ENCODE data around the gene MARVELD1.

Gene MARVELD1

GRCh38 chr10:97740613-97741012 is 27.1 kb downstream of the MARVELD1 start:
- peaks cover 49% of the 10 kb centered on the region for H3K36me3 ChIP-seq (ENCODE audit: control insufficient read depth, insufficient read depth, low read length)

GRCh38 chr10:97743169-97743943 is 29.8 kb downstream of the MARVELD1 start:
- Histone ChIP-seq H3K4me3 (ENCODE audit: low read depth, low read length) (no peak overlapping the region), H3K9me3 (ENCODE audit: control insufficient read depth, insufficient read depth, low read depth, low read length) (no peaks in the 10 kb centered on the region), H3K4me1 (ENCODE audit: control insufficient read depth, insufficient read depth, low read length) (peaks cover 6% of the 10 kb centered on the region; the same call in 1 of the 2 replicates), H3K36me3 (ENCODE audit: control insufficient read depth, insufficient read depth, low read length) (peaks cover 70% of the 10 kb centered on the region), H3K27ac (ENCODE audit: low read depth, low read length) (no peak overlapping the region), H3K27me3 (ENCODE audit: control insufficient read depth, insufficient read depth, low read length) (no peaks in the 10 kb centered on the region), H3K9ac (ENCODE audit: low read length) (no peak overlapping the region)

More at GRCh38 chr10:97740613-97741012, 27.1 kb downstream of the MARVELD1 start:
- Histone ChIP-seq H3K9ac (ENCODE audit: low read length) (no peak overlapping the region), H3K9me3 (ENCODE audit: control insufficient read depth, insufficient read depth, low read depth, low read length) (peaks cover 6% of the 10 kb centered on the region), H3K27me3 (ENCODE audit: control insufficient read depth, insufficient read depth, low read length) (peaks cover 11% of the 10 kb centered on the region), H3K4me3 (ENCODE audit: low read depth, low read length) (no peak overlapping the region), H3K4me1 (ENCODE audit: control insufficient read depth, insufficient read depth, low read length) (peaks cover 10% of the 10 kb centered on the region), H3K27ac (ENCODE audit: low read depth, low read length) (no peak overlapping the region)

DNA sequence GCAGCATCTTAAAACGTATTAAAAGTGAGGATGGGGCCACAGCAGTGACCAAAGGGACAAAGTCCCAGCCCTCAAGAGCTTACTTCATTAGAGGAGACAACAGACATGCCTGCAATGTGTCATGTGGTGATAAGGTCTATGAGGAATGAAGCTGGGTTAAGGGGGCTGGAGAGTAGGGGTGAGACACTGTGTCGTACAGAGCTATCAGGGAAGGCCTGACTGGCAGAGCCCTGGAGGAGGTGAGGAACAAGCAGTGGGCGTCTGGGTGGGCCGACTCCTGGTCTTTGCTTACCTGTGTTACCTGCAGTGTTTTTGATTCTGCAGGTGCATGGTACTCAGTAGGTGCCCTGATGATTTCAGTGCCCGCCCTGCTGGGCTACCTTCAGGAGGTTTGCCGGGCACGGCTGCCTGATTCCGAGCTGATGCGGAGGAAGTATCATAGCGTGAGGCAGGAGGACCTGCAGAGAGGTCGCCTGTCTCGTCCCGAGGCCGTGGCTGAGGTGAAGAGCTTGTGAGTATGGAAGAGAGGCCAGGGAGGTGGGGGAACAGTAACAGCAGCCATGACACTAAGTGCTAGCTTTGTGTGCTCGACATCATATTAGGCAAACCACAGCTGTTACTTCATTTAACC is 31.0 kb downstream of the MARVELD1 start:
- Histone ChIP-seq H3K9ac (ENCODE audit: low read length) (no peak overlapping the region), H3K27ac (ENCODE audit: low read depth, low read length) (no peak overlapping the region), H3K27me3 (ENCODE audit: control insufficient read depth, insufficient read depth, low read length) (no peaks in the 10 kb centered on the region), H3K9me3 (ENCODE audit: control insufficient read depth, insufficient read depth, low read depth, low read length) (no peaks in the 10 kb centered on the region), H3K4me1 (ENCODE audit: control insufficient read depth, insufficient read depth, low read length) (peaks cover 6% of the 10 kb centered on the region; the same call in 1 of the 2 replicates), H3K4me3 (ENCODE audit: low read depth, low read length) (no peak overlapping the region), H3K36me3 (ENCODE audit: control insufficient read depth, insufficient read depth, low read length) (peaks cover 75% of the 10 kb centered on the region)

GRCh38 chr10:97747573-97747972 is 34.0 kb downstream of the MARVELD1 start:
- H3K27ac ChIP-seq (ENCODE audit: low read depth, low read length) = no peak overlapping the region
- H3K36me3 ChIP-seq (ENCODE audit: control insufficient read depth, insufficient read depth, low read length) = peaks cover 91% of the 10 kb centered on the region
- H3K27me3 ChIP-seq (ENCODE audit: control insufficient read depth, insufficient read depth, low read length) = no peaks in the 10 kb centered on the region
- H3K4me3 ChIP-seq (ENCODE audit: low read depth, low read length) = no peak overlapping the region
- peaks cover 6% of the 10 kb centered on the region; the same call in 1 of the 2 replicates for H3K4me1 ChIP-seq (ENCODE audit: control insufficient read depth, insufficient read depth, low read length)
- H3K9ac ChIP-seq (ENCODE audit: low read length) = no peak overlapping the region
- H3K9me3 ChIP-seq (ENCODE audit: control insufficient read depth, insufficient read depth, low read depth, low read length) = no peaks in the 10 kb centered on the region

- Histone ChIP-seq H3K27ac (ENCODE audit: low read depth, low read length) (no peak overlapping the region), H3K4me1 (ENCODE audit: control insufficient read depth, insufficient read depth, low read length) (peaks cover 3% of the 10 kb centered on the region; the same call in 1 of the 2 replicates), H3K27me3 (ENCODE audit: control insufficient read depth, insufficient read depth, low read length) (no peaks in the 10 kb centered on the region), H3K36me3 (ENCODE audit: control insufficient read depth, insufficient read depth, low read length) (peaks cover 92% of the 10 kb centered on the region), H3K9me3 (ENCODE audit: control insufficient read depth, insufficient read depth, low read depth, low read length) (no peaks in the 10 kb centered on the region), H3K4me3 (ENCODE audit: low read depth, low read length) (no peak overlapping the region), H3K9ac (ENCODE audit: low read length) (no peak overlapping the region)
Measured at GRCh38 chr10:97748116-97748515, 34.6 kb downstream of the MARVELD1 start.

DNA sequence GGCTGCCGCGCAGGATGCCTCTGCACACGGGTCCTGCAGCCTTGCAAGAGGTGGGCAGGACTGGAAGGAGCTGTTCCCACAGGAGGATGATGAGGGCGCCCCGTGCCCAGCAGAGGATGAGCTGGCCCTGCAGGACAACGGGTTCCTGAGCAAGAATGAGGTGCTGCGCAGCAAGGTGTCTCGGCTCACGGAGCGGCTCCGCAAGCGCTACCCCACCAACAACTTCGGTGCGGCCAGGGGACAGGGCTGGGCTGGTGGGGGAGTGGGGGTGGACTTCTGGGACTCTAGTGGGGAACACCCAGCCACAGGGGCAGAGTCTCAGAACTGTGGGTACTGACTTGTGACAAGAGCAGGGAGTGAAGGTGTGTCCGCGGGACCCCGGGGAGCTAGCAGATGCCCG is 39.4 kb downstream of the MARVELD1 start:
- H3K9me3 ChIP-seq (ENCODE audit: control insufficient read depth, insufficient read depth, low read depth, low read length) = no peaks in the 10 kb centered on the region
- H3K4me3 ChIP-seq (ENCODE audit: low read depth, low read length) = no peak overlapping the region
- H3K36me3 ChIP-seq (ENCODE audit: control insufficient read depth, insufficient read depth, low read length) = peaks cover 95% of the 10 kb centered on the region
- H3K4me1 ChIP-seq (ENCODE audit: control insufficient read depth, insufficient read depth, low read length) = no peaks in the 10 kb centered on the region
- no peak overlapping the region for H3K27ac ChIP-seq (ENCODE audit: low read depth, low read length)
- no peaks in the 10 kb centered on the region for H3K27me3 ChIP-seq (ENCODE audit: control insufficient read depth, insufficient read depth, low read length)
- no peak overlapping the region for H3K9ac ChIP-seq (ENCODE audit: low read length)

DNA sequence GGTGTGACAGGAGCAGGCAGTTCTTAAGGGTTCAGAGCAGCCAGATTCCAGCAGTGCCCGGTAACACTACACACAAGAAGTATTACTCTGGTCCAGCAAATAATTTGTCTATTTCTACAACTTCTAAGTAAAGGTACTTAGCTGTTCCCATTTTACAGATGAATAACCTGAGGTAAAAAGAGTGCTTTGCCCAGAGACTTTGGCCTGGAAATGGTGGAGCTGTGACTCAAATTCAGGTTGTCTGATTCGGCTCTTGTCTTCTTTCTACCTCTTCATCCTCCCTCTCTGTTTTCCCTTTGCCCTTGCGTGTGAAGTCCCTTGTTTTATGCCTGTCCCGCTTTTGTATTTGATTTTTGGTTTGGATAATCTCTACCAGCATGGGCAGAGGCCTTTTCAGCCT is 41.2 kb downstream of the MARVELD1 start:
- Histone ChIP-seq H3K9ac (ENCODE audit: low read length) (no peak overlapping the region), H3K4me1 (ENCODE audit: control insufficient read depth, insufficient read depth, low read length) (no peaks in the 10 kb centered on the region), H3K4me3 (ENCODE audit: low read depth, low read length) (no peak overlapping the region), H3K36me3 (ENCODE audit: control insufficient read depth, insufficient read depth, low read length) (peaks cover 81% of the 10 kb centered on the region), H3K27me3 (ENCODE audit: control insufficient read depth, insufficient read depth, low read length) (no peaks in the 10 kb centered on the region), H3K27ac (ENCODE audit: low read depth, low read length) (no peak overlapping the region), H3K9me3 (ENCODE audit: control insufficient read depth, insufficient read depth, low read depth, low read length) (no peaks in the 10 kb centered on the region)

DNA sequence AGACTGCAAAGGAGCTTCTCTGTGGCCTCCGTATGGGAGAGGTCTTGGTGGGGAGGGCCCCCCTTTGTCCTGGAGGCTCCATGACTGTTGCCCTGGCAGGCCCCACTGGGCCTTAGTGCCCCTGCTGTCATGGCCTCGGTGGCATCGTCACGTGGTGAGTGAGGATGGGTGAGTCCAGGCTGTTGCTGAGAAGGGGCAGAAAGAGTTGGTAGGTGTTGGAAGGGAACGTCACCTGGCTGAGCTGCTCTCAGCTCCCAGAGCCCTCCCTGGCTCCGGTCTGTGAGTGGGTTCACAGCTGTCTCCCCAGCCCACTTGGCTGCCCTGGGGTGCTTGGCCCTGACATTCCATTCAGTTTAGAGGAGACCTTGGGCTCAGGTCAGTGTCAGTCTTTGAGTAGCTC is 42.2 kb downstream of the MARVELD1 start:
- Histone ChIP-seq H3K4me1 (ENCODE audit: control insufficient read depth, insufficient read depth, low read length) (no peaks in the 10 kb centered on the region), H3K9me3 (ENCODE audit: control insufficient read depth, insufficient read depth, low read depth, low read length) (no peaks in the 10 kb centered on the region), H3K36me3 (ENCODE audit: control insufficient read depth, insufficient read depth, low read length) (peaks cover 80% of the 10 kb centered on the region), H3K27me3 (ENCODE audit: control insufficient read depth, insufficient read depth, low read length) (no peaks in the 10 kb centered on the region), H3K4me3 (ENCODE audit: low read depth, low read length) (no peak overlapping the region), H3K9ac (ENCODE audit: low read length) (no peak overlapping the region), H3K27ac (ENCODE audit: low read depth, low read length) (no peak overlapping the region)

DNA sequence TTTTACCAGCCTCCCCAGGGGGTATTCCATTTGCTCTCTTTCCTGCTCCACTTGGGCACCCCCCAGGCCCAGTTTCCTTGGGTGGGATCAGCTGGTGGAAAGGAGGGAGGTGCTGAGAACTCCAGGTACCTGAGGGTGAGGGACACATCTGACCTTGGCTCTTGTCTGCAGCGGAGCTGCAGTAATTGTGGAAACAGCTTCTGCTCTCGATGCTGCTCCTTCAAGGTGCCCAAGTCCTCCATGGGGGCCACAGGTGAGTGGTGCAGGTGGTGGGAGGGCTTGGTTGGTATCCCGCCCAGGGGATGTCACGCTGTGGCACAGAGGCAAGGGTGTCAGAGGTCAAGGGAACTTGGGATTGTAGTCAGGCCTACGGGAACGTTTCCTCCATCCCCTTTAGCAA is 43.9 kb downstream of the MARVELD1 start:
- H3K9ac ChIP-seq (ENCODE audit: low read length) = no peak overlapping the region
- H3K4me1 ChIP-seq (ENCODE audit: control insufficient read depth, insufficient read depth, low read length) = peaks cover 3% of the 10 kb centered on the region; the same call in 1 of the 2 replicates
- no peaks in the 10 kb centered on the region for H3K27me3 ChIP-seq (ENCODE audit: control insufficient read depth, insufficient read depth, low read length)
- H3K4me3 ChIP-seq (ENCODE audit: low read depth, low read length) = no peak overlapping the region
- no peak overlapping the region for H3K27ac ChIP-seq (ENCODE audit: low read depth, low read length)
- H3K36me3 ChIP-seq (ENCODE audit: control insufficient read depth, insufficient read depth, low read length) = peaks cover 65% of the 10 kb centered on the region
- H3K9me3 ChIP-seq (ENCODE audit: control insufficient read depth, insufficient read depth, low read depth, low read length) = no peaks in the 10 kb centered on the region

DNA sequence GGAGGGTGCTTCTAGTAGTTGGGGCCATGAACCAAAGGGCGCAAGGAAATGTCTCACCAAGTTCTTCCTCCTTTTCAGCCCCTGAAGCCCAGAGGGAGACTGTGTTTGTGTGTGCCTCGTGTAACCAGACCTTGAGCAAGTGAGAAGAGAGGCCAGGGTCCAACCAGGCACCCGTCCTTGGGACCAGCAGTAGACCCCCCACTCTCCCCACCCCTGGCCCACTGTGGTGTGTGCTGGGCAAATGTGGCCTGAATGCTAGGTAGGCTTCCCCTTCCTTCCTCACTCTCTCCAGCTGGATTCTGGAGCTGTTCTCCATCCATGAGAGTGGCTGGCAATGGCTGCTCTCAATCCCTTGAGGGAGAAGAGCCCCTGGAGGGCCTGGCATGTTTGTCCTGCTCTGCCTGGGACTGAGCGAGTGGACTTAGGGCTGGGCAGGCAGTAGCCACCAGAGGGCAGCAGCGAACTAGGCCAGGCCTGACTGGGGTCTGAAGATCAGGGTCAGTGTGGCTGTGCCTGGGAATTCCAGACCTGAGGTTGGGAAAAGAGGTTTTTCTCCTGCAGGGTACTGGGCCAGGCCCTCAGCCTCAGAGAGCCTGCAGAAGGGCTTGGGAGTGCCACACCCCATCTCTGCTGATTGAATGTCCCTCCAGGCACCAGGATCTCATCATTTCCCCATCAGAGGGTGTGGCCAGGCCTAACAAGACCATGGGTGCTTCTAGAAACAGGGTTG is 45.8 kb downstream of the MARVELD1 start:
- Histone ChIP-seq H3K27me3 (ENCODE audit: control insufficient read depth, insufficient read depth, low read length) (no peaks in the 10 kb centered on the region), H3K4me1 (ENCODE audit: control insufficient read depth, insufficient read depth, low read length) (peaks cover 15% of the 10 kb centered on the region; the same call in 1 of the 2 replicates), H3K36me3 (ENCODE audit: control insufficient read depth, insufficient read depth, low read length) (peaks cover 48% of the 10 kb centered on the region), H3K4me3 (ENCODE audit: low read depth, low read length) (no peak overlapping the region), H3K27ac (ENCODE audit: low read depth, low read length) (no peak overlapping the region), H3K9me3 (ENCODE audit: control insufficient read depth, insufficient read depth, low read depth, low read length) (no peaks in the 10 kb centered on the region), H3K9ac (ENCODE audit: low read length) (no peak overlapping the region)

DNA sequence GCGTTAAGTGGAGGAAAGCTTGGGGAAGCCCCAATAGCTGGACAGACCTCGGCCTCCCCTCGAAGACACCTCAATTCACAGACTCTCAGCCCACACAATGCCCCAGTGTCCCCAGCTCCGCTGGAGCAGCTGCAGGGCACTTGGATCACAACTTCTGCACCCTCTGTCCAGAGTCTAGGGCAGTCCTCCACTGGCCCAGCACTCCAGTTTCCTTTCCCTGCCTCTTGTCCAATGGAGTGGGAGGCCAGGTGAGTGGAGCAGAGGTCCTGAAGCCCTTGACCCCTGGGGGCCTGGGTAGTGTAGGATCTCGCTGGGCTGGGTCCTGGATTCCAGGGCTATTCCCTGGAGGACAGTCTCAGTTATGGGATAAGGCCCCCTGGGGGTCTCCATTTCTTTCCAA is 46.4 kb downstream of the MARVELD1 start:
- Histone ChIP-seq H3K36me3 (ENCODE audit: control insufficient read depth, insufficient read depth, low read length) (peaks cover 42% of the 10 kb centered on the region), H3K4me3 (ENCODE audit: low read depth, low read length) (no peak overlapping the region), H3K9ac (ENCODE audit: low read length) (no peak overlapping the region), H3K27me3 (ENCODE audit: control insufficient read depth, insufficient read depth, low read length) (no peaks in the 10 kb centered on the region), H3K9me3 (ENCODE audit: control insufficient read depth, insufficient read depth, low read depth, low read length) (no peaks in the 10 kb centered on the region), H3K4me1 (ENCODE audit: control insufficient read depth, insufficient read depth, low read length) (peaks cover 19% of the 10 kb centered on the region; the same call in 1 of the 2 replicates), H3K27ac (ENCODE audit: low read depth, low read length) (no peak overlapping the region)
